H1 (cell line): ENCODE data around the gene P3H1. TPM values are rescaled to one million over a fixed set of nuclear protein-coding genes. Genes with fewer than 3 reads are reported as not detected.

Experiments
- CTCF ChIA-PET: fragments of 300-600 bp; sonication (Branson Sonifier 250); formaldehyde crosslinking; loops from one replicate; lab custom pipeline; 2021; ENCODE audit not compliant: partially characterized antibody; lab: Charles Lee
- POLR2A ChIA-PET: fragments of 300-600 bp; sonication (Branson Sonifier 250); formaldehyde crosslinking; loops from one replicate; lab custom pipeline; 2021; ENCODE audit warnings: inconsistent platforms; ENCODE audit not compliant: partially characterized antibody; lab: Charles Lee
- DNase-seq, 2 experiments: peaks; one replicate each; pipeline versions ENCODE4 v3.0.0 to v3.0.0-alpha.2; 2010 to 2022; ENCODE audit warnings: low spot score in 2 of 2, low read depth in 1 of 2, mixed read lengths in 1 of 2
- FAIRE-seq: peaks from 2 replicates; lab custom pipeline; 2011; peaks lifted over from hg19 to GRCh38; lab: Jason Lieb, UNC
- H2AFZ ChIP-seq: 2 replicates; pipeline ENCODE4 v1.8.1; 2012; ENCODE audit warnings: low read length, inconsistent platforms
- H2AK5ac ChIP-seq: 2 replicates; pipeline ENCODE4 v1.6.1; 2013; ENCODE audit warnings: low read depth, low read length
- H2BK120ac ChIP-seq: replicated peaks from 2 replicates; pipeline ENCODE3; 2013; ENCODE audit warnings: low read depth, low read length, inconsistent platforms
- H2BK12ac ChIP-seq: 2 replicates; pipeline ENCODE4 v1.6.1; 2013; ENCODE audit warnings: low read depth, low read length
- H2BK15ac ChIP-seq: 2 replicates; pipeline ENCODE4 v1.6.1; 2013; ENCODE audit warnings: low read length
- H2BK20ac ChIP-seq: 2 replicates; pipeline ENCODE4 v1.6.1; 2013; ENCODE audit warnings: low read length
- H2BK5ac ChIP-seq: 2 replicates; pipeline ENCODE4 v1.6.1; 2013; ENCODE audit warnings: low read depth, low read length
- H3K14ac ChIP-seq: 2 replicates; pipeline ENCODE4 v1.6.1; 2013; ENCODE audit warnings: inconsistent platforms; ENCODE audit not compliant: insufficient read length
- H3K18ac ChIP-seq: 2 replicates; pipeline ENCODE4 v1.6.1; 2013; ENCODE audit warnings: low read length; ENCODE audit errors: extremely low read depth
- H3K23ac ChIP-seq: 2 replicates; pipeline ENCODE4 v1.6.1; 2013; ENCODE audit warnings: inconsistent platforms; ENCODE audit not compliant: insufficient read length
- H3K23me2 ChIP-seq: 2 replicates; pipeline ENCODE4 v1.6.1; 2013; ENCODE audit warnings: low read depth, low read length
- H3K27ac ChIP-seq: 2 replicates; pipeline ENCODE4 v1.6.1; 2011; ENCODE audit warnings: low read depth, low read length, inconsistent platforms
- H3K27me3 ChIP-seq, 4 experiments: replicated peaks in 1 of 4; 1 replicate in 1 of 4; 2 replicates in 3 of 4; pipeline versions ENCODE4 v1.6.1 to v1.8.1; 2011 to 2013; ENCODE audit warnings: low read length in 3 of 4, mild to moderate bottlenecking in 3 of 4, inconsistent platforms in 2 of 4, mixed read lengths in 2 of 4, moderate library complexity in 1 of 4; ENCODE audit not compliant: control insufficient read depth in 3 of 4, insufficient read depth in 3 of 4; ENCODE audit errors: extremely low read depth in 1 of 4
- H3K36me3 ChIP-seq, 4 experiments: 2 replicates each; pipeline versions ENCODE4 v1.6.1 to v1.8.1; 2011 to 2013; ENCODE audit warnings: mild to moderate bottlenecking in 4 of 4, low read length in 3 of 4, moderate library complexity in 2 of 4, control low read depth in 1 of 4, inconsistent platforms in 1 of 4; ENCODE audit not compliant: insufficient read depth in 4 of 4, control insufficient read depth in 2 of 4
- H3K4ac ChIP-seq: replicated peaks from 2 replicates; pipeline ENCODE3; 2013; ENCODE audit warnings: low read length, low read depth, mixed read lengths, inconsistent platforms; ENCODE audit not compliant: insufficient read length
- H3K4me1 ChIP-seq, 4 experiments: replicated peaks in 1 of 4; 1 replicate in 1 of 4; 2 replicates in 3 of 4; pipeline versions ENCODE4 v1.6.1 to v1.8.1; 2011 to 2013; ENCODE audit warnings: low read length in 3 of 4, inconsistent platforms in 2 of 4, mixed read lengths in 1 of 4; ENCODE audit not compliant: insufficient read depth in 4 of 4, control insufficient read depth in 3 of 4
- H3K4me2 ChIP-seq, 2 experiments: 2 replicates each; pipeline versions ENCODE4 v1.6.1 to v1.8.1; 2011 to 2013; ENCODE audit warnings: low read depth in 2 of 2, low read length in 2 of 2, control low read depth in 1 of 2, inconsistent platforms in 1 of 2, mild to moderate bottlenecking in 1 of 2; ENCODE audit not compliant: insufficient read depth in 1 of 2
- H3K4me3 ChIP-seq, 4 experiments: fragments of 200-600, 300-600 bp in 1 of 4; sonication (generic), shearing (Covaris generic), sonication (Bioruptor Twin) in 1 of 4; 2 replicates each; pipeline versions ENCODE4 v1.5.1 to v1.8.1; 2011 to 2016; ENCODE audit warnings: low read length in 4 of 4, low read depth in 3 of 4, control low read depth in 2 of 4, inconsistent platforms in 2 of 4, mild to moderate bottlenecking in 2 of 4, mixed read lengths in 1 of 4, moderate library complexity in 1 of 4; ENCODE audit not compliant: insufficient read depth in 2 of 4; ENCODE audit errors: extremely low read depth in 1 of 4
- H3K56ac ChIP-seq: replicated peaks from 2 replicates; pipeline ENCODE3; 2013; ENCODE audit warnings: low read depth, mild to moderate bottlenecking, mixed read lengths, low read length, inconsistent platforms; ENCODE audit not compliant: insufficient read length
- H3K79me1 ChIP-seq: 2 replicates; pipeline ENCODE4 v1.6.1; 2013; ENCODE audit warnings: low read depth, low read length, control low read depth
- H3K79me2 ChIP-seq, 2 experiments: 2 replicates each; pipeline versions ENCODE4 v1.6.1 to v1.8.1; 2012 to 2013; ENCODE audit warnings: low read length in 2 of 2, mild to moderate bottlenecking in 2 of 2, inconsistent platforms in 1 of 2; ENCODE audit not compliant: insufficient read depth in 2 of 2, control insufficient read depth in 1 of 2
- H3K9ac ChIP-seq, 4 experiments: replicated peaks in 1 of 4; 1 replicate in 1 of 4; 2 replicates in 3 of 4; pipeline versions ENCODE4 v1.6.1 to v1.8.1; 2011 to 2013; ENCODE audit warnings: low read depth in 3 of 4, low read length in 3 of 4, control low read depth in 2 of 4, mild to moderate bottlenecking in 2 of 4, moderate library complexity in 2 of 4, inconsistent platforms in 1 of 4; ENCODE audit errors: extremely low read depth in 1 of 4
- H3K9me3 ChIP-seq, 2 experiments: 2 replicates each; pipeline versions ENCODE4 v1.6.1 to v1.8.1; 2012 to 2013; ENCODE audit warnings: mild to moderate bottlenecking in 2 of 2, moderate library complexity in 2 of 2, control low read depth in 1 of 2, inconsistent platforms in 1 of 2, low read depth in 1 of 2, low read length in 1 of 2, mixed read lengths in 1 of 2; ENCODE audit not compliant: insufficient read depth in 2 of 2
- H4K20me1 ChIP-seq, 2 experiments: replicated peaks in 1 of 2; 2 replicates each; pipeline versions ENCODE3 to v1.8.1; 2011 to 2013; ENCODE audit warnings: inconsistent platforms in 2 of 2, low read length in 2 of 2, mild to moderate bottlenecking in 1 of 2; ENCODE audit not compliant: insufficient read depth in 2 of 2, control insufficient read depth in 1 of 2
- H4K5ac ChIP-seq: 2 replicates; pipeline ENCODE4 v1.6.1; 2013; ENCODE audit warnings: low read length, low read depth, mixed read lengths, inconsistent platforms; ENCODE audit not compliant: insufficient read length
- H4K8ac ChIP-seq: 2 replicates; pipeline ENCODE4 v1.8.0; 2013; ENCODE audit warnings: mild to moderate bottlenecking, moderate library complexity, low read length, inconsistent platforms; ENCODE audit not compliant: insufficient read depth; ENCODE audit errors: extremely low read depth
- H4K91ac ChIP-seq: replicated peaks from 2 replicates; pipeline ENCODE3; 2013; ENCODE audit warnings: low read length, mixed read lengths, inconsistent platforms; ENCODE audit not compliant: insufficient read length
- BRCA1 ChIP-seq: IDR thresholded peaks from 2 replicates; pipeline ENCODE4 v1.6.1; 2012; ENCODE audit warnings: low read depth, low read length, improper control_type of control experiment
- CBX5 ChIP-seq: fragments of 300-800, 300-1000 bp; sonication (generic); IDR thresholded peaks from 2 replicates; pipeline ENCODE4 v1.7.1; 2016; ENCODE audit warnings: antibody characterized with exemption, low read length, low read depth
- PHF8 ChIP-seq: fragments of 200-600 bp; sonication (generic); conservative IDR thresholded peaks from 2 replicates; pipeline ENCODE4 v1.7.1; 2012; ENCODE audit warnings: low read depth, mild to moderate bottlenecking, inconsistent platforms, low read length, moderate library complexity
- RFX5 ChIP-seq: IDR thresholded peaks from 2 replicates; pipeline ENCODE4 v1.6.1; 2011; ENCODE audit warnings: low read depth, low read length, improper control_type of control experiment, borderline replicate concordance
- SAP30 ChIP-seq: fragments of 300-600 bp; sonication (generic); IDR thresholded peaks from 2 replicates; pipeline ENCODE4 v1.7.1; 2012; ENCODE audit warnings: low read length, moderate library complexity, mild to moderate bottlenecking, inconsistent platforms; ENCODE audit not compliant: insufficient read depth, insufficient replicate concordance
- SP1 ChIP-seq: IDR thresholded peaks from 2 replicates; pipeline ENCODE4 v1.6.1; 2011; ENCODE audit warnings: low read depth, low read length
- SP4 ChIP-seq: IDR thresholded peaks from 2 replicates; pipeline ENCODE4 v1.6.1; 2012; ENCODE audit warnings: low read length, inconsistent platforms
- ZNF274 ChIP-seq: IDR thresholded peaks from 2 replicates; pipeline ENCODE4 v1.7.0; 2012; ENCODE audit warnings: low read length, borderline replicate concordance; ENCODE audit errors: extremely low read depth
- WGBS, 2 experiments: shearing (Covaris generic) in 1 of 2; methylation state at CpG; one replicate each; pipeline versions ENCODE4 v1.1.6 to v1.1.7; 2013 to 2015; ENCODE audit warnings: low lambda C conversion rate in 2 of 2, mixed read lengths in 2 of 2, inconsistent platforms in 1 of 2, low coverage in 1 of 2, missing lambda C conversion rate in 1 of 2; ENCODE audit not compliant: insufficient replicate concordance in 2 of 2, insufficient coverage in 1 of 2, insufficient read length in 1 of 2; ENCODE audit errors: extremely low coverage in 1 of 2, missing lambda C conversion rate in 1 of 2; 5-methylcytosine and 5-hydroxymethylcytosine counted together
- polyA plus RNA-seq, 7 experiments: library from polyadenylated mRNA; depleted of rRNA in 3 of 7; stranded (reverse) in 5 of 7; unstranded in 2 of 7; fragments of >200 nt in 5 of 7; fragments of 200-250 nt in 2 of 7; gene quantifications; 1 replicate in 5 of 7; 2 replicates in 1 of 7; 4 replicates in 1 of 7; pipeline versions ENCODE4 v1.2.1 to v1.2.3, GENCODE V29; 2011 to 2013; ENCODE audit warnings: missing spikeins in 2 of 7, mixed read lengths in 2 of 7
- total RNA-seq: library from RNA; stranded (reverse); fragmentation: NEBNext Ultra II Directional; extraction: Animal tissue kit (Norgen Biotek cat#: 25700); gene quantifications from 2 replicates; pipeline ENCODE4 v1.2.1, GENCODE V29; 2021
- TF ChIP-seq, protein P1 (sequence below): IDR thresholded peaks from 2 replicates; pipeline ENCODE4 v1.6.1; 2012; ENCODE audit warnings: inconsistent platforms

P3H1 gene
- total and polyA plus RNA-seq, 2 of the 8 experiments (the other 6 are each of a cell fraction or from before 2014, with no cell fraction given) = 58.4 to 87.5 TPM

DNA sequence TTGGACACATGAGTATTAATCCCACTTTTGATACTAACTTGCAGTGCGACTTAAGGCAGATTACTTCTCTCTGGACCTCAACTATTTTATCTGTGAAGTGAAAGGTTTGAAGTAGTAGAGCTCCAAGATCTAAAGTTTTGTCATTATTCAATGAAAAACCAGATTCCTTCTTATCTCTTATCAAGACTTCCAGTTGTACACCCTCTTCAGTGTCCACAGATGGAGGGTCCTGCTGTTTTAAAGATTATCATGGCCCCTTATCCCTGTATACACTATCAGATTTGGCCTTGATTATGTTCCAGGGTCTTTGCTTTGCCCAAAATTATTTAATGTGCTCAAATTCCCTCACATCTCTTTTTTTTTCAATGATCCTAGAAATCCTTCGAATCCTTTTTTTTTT, 1.3 kb upstream of the P3H1 start:
- no peak overlapping the region for H2BK12ac ChIP-seq
- H3K9me3 ChIP-seq = no peaks in the 10 kb centered on the region
- no peak for DNase-seq
- H3K56ac ChIP-seq = no peak overlapping the region
- no peak overlapping the region for H4K91ac ChIP-seq
- no peak overlapping the region for H4K5ac ChIP-seq
- H3K23ac ChIP-seq = no peak overlapping the region
- H4K20me1 ChIP-seq = peaks cover 0 to 4% of the 10 kb centered on the region in 2 experiments
- CTCF ChIA-PET = interaction anchor here (4.6 kb wide), 1 partner anchor 10 kb away, joined by 26 read pairs; no protein-coding TSS in a partner anchor
- H2BK120ac ChIP-seq = no peak overlapping the region
- no peak overlapping the region for H2BK5ac ChIP-seq
- no peak overlapping the region for H2AK5ac ChIP-seq
- H3K4me3 ChIP-seq = peak overlapping the region; percentile 79 to 86 (median 82); a peak in 7 of 8 replicates
- no peaks in the 10 kb centered on the region for H3K27me3 ChIP-seq
- no peak overlapping the region for H3K4ac ChIP-seq
- no peak for TF ChIP-seq CBX5
- TF ChIP-seq ZNF274 = no peak
- TF ChIP-seq SP1 = no peak
- TF ChIP-seq, protein P1, sequence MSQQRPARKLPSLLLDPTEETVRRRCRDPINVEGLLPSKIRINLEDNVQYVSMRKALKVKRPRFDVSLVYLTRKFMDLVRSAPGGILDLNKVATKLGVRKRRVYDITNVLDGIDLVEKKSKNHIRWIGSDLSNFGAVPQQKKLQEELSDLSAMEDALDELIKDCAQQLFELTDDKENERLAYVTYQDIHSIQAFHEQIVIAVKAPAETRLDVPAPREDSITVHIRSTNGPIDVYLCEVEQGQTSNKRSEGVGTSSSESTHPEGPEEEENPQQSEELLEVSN = no peak
- TF ChIP-seq BRCA1 = no peak
- no peak for TF ChIP-seq SAP30
- TF ChIP-seq PHF8 = no peak
- TF ChIP-seq SP4 = no peak
- TF ChIP-seq RFX5 = no peak
- TF ChIP-seq, all 59 proteins: peak for 0
- H3K36me3 ChIP-seq = no peaks in the 10 kb centered on the region
- no peak overlapping the region for H4K8ac ChIP-seq
- no peak overlapping the region for H3K27ac ChIP-seq
- H3K79me2 ChIP-seq = peaks cover 6 to 28% of the 10 kb centered on the region in 2 experiments; a peak in 3 of 4 replicates
- H3K4me2 ChIP-seq = peak overlapping the region; percentile 87 to 90
- H3K79me1 ChIP-seq = no peaks in the 10 kb centered on the region
- WGBS, 2 experiments = 92% methylated on average over 2 of the region's 2 CpGs; no CpG with 5 or more reads in 1 of the 2 experiments
- H2BK20ac ChIP-seq = no peak overlapping the region
- POLR2A ChIA-PET = interaction anchor here (1.0 to 1.5 kb wide), 2 partner anchors 61 to 156 kb away, joined by 3 to 4 read pairs; no protein-coding TSS in a partner anchor
- H3K14ac ChIP-seq = no peak overlapping the region
- H3K9ac ChIP-seq = 0 out of 7 replicates have a peak overlapping the region, but pooled peaks of 1 of the 4 experiments have one; percentile 56
- no peak for FAIRE-seq
- H3K18ac ChIP-seq = no peak overlapping the region
- H3K4me1 ChIP-seq = peaks cover 0 to 6% (median 3%) of the 10 kb centered on the region in 4 experiments; a peak in 5 of 7 replicates
- H3K23me2 ChIP-seq = peaks cover 7% of the 10 kb centered on the region
- no peak overlapping the region for H2BK15ac ChIP-seq
- no peak overlapping the region for H2AFZ ChIP-seq
